Right renal cortex interstitium (tissue), 3 donors: ENCODE measurements around the gene OR4A47. TPM values are rescaled to one million over a fixed set of nuclear protein-coding genes. Genes with fewer than 3 reads are reported as not detected.
"Not testable (repeated sequence)": the region's sequence is repeated elsewhere in the genome, so short reads cannot be mapped to it uniquely, and the experiment has no call there.

Source experiments
- DNase-seq, 3 donors: peaks; one replicate each; pipeline ENCODE4 v3.0.0-alpha.2; 2013; ENCODE audit warnings: low read depth in 3 of 3, low spot score in 2 of 3
- polyA plus RNA-seq, 3 donors: library from polyadenylated mRNA; unstranded; fragments of 120-200 nt; gene quantifications; one replicate each; pipeline ENCODE4 v1.2.1, GENCODE V29; 2013; ENCODE audit not compliant: insufficient read length in 3 of 3

Gene OR4A47, protein sequence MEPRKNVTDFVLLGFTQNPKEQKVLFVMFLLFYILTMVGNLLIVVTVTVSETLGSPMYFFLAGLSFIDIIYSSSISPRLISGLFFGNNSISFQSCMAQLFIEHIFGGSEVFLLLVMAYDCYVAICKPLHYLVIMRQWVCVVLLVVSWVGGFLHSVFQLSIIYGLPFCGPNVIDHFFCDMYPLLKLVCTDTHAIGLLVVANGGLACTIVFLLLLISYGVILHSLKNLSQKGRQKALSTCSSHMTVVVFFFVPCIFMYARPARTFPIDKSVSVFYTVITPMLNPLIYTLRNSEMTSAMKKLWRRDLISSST
- not detected for polyA plus RNA-seq

DNA sequence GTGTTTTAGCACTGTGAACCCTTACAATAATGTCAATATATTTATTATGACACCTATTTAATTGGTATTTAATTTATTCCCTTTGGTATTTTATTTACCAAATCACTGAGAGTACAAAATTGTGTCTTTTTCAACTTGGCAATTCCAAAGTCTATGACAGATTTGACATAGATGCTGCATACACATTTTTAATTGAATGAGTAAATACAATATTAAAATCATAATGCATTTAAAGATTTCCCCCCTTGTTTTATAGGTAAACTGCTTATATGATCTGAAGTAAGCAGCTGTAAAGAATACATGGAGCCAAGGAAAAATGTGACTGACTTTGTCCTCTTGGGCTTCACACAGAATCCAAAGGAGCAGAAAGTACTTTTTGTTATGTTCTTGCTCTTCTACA is at the start of gene OR4A47:
Gene OR4A47, plus strand, starts transcription at position 301 of the 400 bp plus-strand sequence. Its CDS starts 0 bp downstream, at position 301.
- not testable (repeated sequence) for DNase-seq

DNA sequence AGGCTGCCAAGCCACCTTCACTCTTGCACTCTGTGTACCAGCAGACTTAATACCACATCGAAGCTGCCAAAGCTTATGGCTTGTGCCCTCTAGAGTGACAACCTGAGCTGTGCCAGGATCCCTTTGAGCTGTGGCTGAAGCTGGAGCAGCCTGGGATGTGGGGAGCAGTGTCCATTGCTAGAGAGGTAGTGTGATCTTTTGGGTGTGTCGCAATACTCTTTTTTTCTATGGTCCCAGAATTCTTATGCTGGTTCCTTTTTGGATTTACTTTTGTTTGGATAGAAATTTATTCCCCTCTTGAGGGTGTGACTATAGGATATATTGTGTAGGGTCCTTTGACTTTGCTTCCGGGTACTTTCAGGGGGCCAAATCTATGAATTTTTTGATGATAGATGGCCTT is 32.7 kb upstream of the OR4A47 start:
- DNase-seq: not testable (repeated sequence)

DNA sequence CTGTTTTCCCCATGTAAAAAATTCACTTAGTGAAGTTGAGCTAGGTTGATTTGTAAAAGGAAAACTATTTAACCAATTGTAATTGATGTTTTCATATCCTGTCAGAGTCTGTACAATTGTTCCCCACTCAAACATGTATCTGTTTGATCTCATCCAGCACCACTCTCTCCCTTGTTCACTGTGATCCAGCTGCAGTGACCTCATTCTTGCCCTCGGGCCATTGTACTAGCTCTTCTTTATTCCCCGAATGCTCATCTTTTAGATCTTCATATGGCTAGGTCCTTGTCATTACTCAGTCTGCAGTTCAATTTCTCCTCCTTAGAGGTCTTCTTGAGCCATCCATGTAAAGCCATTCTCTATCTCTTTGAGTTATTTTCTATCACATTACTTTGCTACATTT is 14.6 kb upstream of the OR4A47 start:
- not testable (repeated sequence) for DNase-seq

DNA sequence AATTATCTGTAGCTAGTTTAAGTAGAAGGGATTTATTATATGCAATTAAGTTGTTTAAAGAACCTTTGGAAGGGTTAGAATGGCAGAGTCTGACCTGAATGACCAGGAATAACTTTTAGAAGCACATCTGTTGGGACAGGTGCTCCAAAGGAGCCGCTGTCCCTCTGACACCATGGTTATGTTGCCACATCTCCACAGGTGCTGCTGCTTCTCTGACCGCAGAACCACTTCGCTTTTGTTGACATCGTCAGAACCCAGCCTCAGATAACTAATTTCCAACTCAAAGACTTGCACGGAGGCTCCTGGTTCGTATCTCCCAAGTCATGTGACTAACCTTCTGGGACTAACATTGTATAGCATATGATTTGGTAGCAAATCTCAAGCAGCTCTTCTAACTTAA is 13.9 kb upstream of the OR4A47 start:
- not testable (repeated sequence) for DNase-seq

DNA sequence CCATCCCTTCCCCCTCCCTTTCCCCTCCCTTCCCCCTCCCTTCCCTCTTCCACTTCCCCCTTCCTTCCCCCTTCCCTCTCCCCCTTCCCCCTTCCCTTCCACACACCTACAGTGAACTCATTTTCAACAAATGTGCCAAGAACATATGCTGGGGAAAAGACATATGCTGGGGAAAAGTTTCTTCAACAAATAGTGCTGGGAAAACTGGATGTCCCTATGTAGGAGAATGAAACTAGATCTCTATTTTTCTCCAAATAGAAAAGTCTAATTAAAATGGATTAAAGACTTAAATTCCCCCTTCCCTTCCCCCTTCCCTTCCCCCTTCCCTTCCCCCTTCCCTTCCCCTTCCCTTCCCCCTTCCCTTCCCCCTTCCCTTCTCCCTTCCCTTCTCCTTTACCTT is 17.6 kb downstream of the OR4A47 start:
- DNase-seq: not testable (repeated sequence)

DNA sequence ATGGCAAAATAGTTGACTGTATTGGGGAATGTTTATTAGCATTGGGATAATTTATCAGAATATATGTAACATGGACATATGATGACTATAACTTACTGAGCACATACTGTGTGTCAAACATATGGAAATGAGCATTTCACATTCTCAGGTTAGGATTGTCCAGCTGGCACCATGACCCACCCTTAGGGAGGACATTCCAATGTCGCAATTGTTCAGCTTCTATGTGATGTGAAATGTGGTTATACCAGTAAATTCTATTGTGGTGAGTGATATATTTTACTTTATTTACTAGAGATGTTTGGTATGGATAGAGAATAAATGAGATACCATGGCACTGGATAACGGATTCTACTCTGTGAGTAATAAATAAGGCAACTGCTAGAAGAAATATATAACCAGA is 50.4 kb downstream of the OR4A47 start:
- DNase-seq: no peak

Other genes starting within 250 kb of the OR4A47 start
- gene OR4X2, start 243.7 kb upstream of the OR4A47 start, polyA plus RNA-seq: not detected
- not detected for gene OR4X1, start 224.9 kb upstream of the OR4A47 start, polyA plus RNA-seq
- not detected for gene OR4S1, start 182.6 kb upstream of the OR4A47 start, polyA plus RNA-seq
- gene OR4C3, start 163.9 kb upstream of the OR4A47 start, polyA plus RNA-seq: not detected
- not detected for gene OR4C5, start 122.3 kb upstream of the OR4A47 start, polyA plus RNA-seq